Stimulated activated CD8-positive, alpha-beta memory T cell treated with anti-CD3 and anti-CD28 coated beads, Interleukin-2, amount 100 ng/mL, for 1 hour (primary cell): ENCODE data around the gene GPRC5B.

Source experiments
- DNase-seq, 2 donors: peaks; one replicate each; pipeline ENCODE4 v3.0.0-alpha.2; 2020; ENCODE audit warnings: low read depth in 2 of 2

The GPRC5B gene

DNA sequence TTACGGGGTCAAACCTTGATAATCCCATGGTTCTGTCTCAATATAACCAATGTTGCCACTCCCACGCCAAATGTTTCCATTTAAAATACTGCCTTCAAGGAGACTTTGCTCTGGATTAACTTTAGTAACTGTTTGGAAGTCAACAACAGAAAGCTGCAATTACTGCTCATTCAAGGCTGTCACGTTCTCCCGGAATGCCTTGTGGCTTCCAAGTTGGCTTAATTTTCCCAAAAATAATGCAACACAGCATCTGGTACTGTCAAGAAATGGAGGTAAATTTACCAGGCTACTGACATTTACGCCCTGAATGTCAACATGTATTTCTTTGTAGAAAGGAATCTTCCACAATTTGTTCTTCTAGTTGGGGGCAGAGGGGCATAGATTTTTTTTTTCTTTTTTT lies 38.2 kb downstream of the GPRC5B start:
- no peak for DNase-seq

DNA sequence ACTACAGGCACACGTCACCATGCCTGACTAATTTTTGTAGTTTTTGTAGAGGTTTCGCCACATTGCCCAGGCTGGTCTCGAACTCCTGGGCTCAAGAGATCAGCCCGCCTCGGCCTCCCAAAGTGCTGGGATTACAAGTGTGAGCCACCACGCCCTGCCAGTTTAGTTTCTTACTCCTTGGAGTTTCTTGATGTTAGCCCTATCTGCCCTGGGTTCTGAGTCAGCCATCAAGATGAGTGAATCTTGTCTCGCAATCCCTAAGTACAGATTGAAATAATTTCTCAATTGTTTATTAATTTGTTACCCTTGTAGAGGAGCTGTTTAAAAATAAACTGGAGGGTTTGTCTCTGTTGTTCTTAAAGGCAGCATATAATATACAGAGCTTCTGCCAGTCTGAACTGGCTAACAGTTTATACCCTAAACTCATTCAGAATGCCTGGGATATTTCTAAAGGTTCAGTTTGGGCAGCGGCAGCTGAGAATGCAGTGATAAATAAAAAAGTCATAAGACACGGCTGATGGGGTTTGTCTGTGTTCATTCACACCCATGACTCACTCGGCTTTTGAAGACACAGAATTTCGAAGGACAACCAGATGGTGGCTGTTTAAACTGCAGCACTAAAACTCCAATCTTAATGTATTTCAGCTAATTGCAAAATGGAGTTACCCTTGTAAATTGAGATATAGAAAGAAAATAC lies 39.6 kb downstream of the GPRC5B start:
- DNase-seq, result no peak

DNA sequence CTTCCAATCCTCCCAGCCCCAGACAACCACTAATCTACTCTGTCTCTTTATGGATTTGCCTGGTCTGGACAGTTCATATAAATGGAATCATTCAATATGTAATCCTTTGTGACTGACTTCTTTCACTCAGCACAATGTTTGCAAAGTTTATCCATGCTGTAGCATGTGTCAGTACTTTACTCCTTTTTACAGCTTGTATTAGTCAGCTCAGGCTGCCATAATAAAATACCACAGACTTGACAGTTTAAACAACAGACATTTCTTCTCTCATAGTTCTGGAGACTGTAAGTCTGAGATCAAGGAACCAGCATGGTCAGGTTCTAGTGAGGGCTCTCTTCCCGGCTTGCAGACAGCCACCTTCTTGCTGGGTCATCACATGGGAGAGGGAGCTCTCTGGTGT lies 41.3 kb downstream of the GPRC5B start:
- DNase-seq, result no peak

DNA sequence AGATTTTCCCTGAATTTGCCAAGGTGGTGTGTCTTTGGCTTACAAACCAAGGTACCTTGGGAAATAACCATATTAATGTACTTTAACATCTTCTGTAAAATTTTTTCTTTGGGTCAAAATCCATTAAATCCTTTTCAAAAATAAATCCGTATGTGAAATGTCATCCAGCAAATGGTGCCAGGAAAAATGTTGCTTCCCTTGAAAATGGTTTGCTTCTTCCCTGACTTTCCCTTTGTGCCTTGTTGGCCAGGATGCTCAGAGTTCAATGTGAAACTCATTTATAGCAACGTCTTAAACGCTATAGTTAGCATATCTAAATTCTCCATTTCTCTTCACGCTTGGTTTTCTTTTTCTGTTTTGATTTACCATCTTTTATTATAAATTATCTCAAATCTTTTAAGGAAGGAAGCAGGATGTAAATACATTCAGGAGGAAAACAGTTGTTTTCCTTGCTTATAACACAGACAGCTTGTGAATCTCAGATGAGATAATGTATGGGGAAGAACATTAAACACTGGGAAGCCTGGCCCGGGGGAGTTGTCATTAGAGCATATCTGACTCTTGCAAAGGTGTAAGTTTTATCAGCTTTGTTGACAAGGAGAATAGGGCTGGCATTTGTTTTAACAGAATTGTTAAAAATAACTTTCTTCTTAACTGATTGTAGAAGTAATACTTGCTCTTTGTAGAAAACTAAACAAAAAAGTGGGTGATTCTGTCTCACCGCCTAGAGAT lies 42.1 kb downstream of the GPRC5B start:
- no peak for DNase-seq

DNA sequence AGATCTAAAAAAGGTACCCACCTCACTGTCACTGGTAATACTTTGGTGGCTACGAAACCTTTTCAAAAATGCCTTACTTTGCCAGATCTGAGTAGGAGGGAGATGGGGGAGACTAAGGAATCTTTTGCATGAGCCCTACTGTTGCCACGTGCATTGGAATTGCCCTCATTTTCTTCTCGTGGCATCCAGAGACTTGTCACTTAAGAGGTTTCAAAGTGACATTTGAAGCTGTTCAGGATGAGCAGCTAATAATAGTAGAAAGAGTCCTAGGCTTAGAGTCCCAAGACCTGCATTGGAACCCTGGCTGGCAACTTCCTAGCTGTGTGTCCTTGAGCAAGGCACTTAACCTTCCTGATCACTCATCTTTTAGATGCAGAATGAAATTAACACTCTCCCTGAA lies 43.5 kb downstream of the GPRC5B start:
- DNase-seq, result no peak

DNA sequence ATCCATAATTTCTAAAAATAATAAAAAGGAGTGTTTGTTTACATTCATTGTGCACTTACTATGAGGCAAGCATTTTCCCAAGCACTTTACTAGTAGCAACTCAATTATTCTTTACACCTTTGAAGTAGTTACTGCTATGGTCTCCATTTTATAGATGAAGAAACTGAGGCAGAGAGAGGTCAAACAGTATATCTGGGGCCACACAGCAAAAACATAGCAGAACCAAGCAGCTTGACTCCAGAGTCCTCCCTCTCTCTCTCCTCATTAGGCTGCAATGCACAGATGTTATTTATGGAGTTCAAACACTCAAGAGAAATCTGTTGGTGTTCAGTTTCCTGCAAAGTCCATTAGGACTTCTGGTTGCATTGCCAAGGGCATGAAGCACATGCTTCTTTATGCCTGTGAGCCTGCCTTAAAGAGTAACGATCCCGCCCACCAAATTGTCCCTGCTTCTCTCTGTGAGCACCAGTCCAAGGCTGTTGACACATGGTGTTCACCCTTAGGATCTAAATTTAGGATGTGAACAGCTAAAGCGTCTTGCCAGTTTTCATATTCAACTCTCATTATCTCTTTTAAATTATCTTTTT lies 44.0 kb downstream of the GPRC5B start:
- no peak for DNase-seq

DNA sequence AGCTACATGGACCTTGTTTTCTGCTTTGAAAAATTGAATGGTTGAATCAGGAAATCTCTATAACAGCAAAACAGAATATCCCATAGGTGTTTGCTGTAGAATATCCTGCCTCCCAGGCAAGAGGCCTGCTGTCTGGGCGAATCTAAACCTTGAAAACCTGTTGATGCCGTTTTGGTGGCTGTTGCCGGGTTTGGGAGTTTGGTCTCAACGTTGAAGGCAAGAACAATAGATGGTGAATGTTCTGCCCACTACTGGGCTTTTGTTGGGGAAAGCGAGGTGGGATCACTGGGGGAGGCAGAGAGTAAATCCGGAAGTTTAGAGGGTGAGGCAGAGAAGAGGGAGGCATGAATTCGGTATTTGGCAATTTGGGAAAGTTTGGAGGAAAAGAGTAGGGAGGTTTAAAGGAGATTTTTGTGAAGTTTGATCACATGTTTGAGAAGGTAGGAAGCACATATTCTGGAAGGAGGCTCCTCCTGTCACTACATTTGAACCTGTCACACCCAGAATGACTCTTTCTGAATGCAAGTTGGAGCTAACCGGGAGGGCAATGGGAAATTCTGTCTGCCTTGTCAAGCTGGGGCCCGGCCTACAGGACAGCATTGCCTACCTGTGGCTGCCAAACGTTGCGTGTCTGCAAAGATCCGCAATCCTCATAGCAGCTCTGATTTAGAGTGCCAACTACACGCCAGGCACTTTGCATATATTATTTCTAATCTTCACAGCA lies 46.5 kb downstream of the GPRC5B start:
- DNase-seq, result no peak

DNA sequence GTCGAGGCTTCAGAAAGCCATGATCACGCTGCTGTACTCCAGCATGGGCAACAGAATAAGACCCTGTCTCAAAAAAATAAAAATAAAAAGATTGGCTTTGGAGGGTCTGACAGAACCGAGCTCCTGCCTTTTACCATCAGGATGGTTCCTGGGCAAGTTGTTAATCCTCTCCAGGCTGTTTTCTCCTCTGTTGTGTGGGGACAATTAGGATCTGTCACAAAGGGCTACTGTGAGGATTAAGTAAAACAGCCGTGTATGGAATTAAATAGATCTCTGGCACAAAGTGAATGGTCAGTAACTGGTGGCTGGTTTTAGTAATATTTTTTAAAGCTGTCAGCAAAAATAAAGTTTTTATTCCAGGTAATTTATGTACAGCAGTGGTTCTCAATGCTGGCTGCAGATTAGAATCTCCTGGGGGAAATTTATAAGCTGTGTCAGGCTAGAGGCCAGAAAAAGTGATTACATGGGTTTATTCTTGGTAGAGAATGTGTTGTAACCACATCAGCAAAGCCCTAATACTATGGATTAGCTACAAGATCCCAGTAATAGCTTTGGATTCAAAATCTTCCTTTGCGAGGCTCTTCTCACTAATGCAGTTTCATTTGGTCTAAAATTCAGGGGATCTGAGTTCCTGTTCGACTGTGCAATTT lies 47.2 kb downstream of the GPRC5B start:
- no peak for DNase-seq

DNA sequence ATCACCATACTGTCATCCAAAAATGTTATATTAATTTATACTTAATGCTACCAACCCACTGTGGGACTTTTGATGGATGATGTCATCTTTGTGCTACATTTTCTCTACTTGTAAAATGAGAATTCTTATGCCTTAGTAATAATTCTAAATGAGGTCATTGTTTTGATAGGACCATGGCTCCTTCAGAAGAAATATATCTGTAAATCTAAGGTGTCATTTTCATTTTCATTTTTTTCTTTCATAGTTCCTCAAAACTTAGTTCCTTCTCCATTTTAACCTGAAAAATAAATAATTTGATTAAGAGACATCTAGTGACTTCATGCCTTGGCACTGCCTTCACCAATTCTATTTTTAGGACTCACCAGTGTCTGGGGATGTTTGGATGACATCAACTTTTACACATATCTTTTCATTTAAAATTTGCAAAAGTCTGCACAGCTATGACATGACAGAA lies 48.7 kb downstream of the GPRC5B start:
- DNase-seq, result no peak

DNA sequence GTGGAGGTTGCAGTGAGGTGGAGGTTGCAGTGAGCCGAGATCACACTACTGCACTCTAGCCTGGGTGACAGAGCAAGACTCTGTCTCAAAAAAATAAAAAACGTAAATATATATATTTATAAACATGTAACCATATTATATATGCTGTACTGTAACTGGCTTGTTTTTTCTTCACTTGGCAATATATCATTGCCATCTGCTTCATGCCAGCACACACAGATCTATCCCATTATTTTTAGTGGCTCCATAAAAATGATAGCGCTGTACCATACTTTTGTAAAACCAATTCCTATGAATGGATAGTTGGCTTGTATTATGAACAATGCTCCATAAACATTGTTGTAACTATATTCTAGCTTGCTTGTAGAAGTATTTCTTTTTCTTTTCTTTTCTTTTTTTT lies 49.5 kb downstream of the GPRC5B start:
- DNase-seq, result no peak

DNA sequence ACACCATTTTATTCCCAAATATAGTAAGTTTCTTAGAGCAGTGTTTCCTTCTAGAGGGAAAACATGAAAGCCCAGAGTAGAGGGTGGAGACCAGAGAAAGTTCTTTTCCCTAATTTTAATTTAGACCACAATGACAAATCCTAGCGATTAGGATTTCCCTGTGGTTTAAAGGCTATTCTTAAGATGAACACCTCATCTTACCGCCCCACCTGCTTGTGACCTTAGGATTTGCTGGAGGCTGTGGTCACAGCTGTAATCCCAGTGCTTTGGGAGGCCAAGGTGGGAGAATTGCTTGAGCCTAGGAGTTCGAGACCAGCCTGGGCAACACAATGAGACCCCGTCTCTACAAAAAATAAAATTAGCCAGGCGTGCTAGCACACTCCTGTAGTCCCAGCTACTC lies 51.1 kb downstream of the GPRC5B start:
- no peak for DNase-seq

DNA sequence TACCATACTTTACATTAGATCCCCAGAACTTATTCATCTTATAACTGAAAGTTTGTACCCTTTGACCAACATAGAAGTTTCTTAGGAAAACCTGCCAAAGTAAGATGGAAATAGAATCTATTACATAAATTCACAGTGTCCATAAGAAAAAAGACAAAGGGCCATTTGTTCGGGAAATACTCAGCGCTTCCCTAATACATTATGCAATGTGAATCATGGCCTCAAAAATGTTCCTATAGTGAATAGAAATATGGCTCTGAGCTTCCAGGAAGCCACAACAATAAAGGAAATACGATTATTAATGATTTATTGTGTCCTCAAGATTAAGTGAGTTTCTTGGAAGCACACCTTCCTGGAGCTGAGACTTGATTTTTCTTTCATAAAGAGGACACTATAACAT lies 51.5 kb downstream of the GPRC5B start:
- no peak for DNase-seq

DNA sequence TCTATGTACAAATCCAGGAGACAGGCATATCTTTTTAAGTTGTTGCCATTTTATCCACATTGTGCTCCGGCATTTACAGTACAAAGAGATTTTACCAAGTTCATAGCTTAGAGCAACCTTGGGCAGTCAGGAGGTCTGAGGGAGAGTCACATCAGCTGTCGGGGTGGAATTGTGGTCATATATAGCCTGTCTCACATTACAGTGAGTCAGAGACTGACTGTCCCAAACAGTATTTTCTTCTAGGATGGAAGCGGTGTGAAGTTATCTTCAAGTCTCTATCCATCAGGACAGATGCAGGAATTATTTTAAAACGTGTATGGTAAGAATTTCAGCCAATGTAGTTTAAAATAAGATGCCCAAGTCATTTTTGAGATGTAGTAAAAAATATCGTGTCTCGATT lies 53.0 kb downstream of the GPRC5B start:
- no peak for DNase-seq

DNA sequence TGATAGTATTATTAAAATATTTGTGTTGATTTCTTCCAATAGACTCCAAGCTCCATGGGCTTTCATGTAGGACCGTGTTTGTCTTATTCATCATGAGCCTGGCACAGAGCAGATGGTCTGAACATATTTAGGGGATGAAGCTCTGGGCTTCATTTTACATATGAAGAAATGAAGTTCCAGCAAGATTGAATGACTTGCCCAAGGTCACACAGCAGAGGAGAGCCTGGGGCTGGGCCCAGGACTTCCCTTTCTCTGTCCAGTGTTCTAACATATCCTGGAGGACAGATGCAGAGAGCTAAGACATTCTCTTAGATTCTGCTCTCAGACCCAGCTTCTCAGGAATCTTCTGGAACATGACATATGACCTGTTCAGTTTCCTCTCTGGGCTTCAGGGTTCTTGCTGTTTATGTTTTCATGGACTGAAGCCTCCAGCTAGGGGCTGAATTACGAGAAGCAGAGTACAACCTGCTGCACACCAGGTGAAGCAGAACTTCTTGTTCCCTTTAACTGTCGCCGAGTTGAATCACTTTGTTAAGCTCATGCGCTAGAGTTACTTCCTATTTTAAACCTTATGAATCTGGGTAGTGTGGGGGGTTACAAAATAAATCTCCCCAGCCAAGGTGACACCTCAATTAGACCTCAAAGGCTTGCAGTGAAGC lies 53.6 kb downstream of the GPRC5B start:
- no peak for DNase-seq

DNA sequence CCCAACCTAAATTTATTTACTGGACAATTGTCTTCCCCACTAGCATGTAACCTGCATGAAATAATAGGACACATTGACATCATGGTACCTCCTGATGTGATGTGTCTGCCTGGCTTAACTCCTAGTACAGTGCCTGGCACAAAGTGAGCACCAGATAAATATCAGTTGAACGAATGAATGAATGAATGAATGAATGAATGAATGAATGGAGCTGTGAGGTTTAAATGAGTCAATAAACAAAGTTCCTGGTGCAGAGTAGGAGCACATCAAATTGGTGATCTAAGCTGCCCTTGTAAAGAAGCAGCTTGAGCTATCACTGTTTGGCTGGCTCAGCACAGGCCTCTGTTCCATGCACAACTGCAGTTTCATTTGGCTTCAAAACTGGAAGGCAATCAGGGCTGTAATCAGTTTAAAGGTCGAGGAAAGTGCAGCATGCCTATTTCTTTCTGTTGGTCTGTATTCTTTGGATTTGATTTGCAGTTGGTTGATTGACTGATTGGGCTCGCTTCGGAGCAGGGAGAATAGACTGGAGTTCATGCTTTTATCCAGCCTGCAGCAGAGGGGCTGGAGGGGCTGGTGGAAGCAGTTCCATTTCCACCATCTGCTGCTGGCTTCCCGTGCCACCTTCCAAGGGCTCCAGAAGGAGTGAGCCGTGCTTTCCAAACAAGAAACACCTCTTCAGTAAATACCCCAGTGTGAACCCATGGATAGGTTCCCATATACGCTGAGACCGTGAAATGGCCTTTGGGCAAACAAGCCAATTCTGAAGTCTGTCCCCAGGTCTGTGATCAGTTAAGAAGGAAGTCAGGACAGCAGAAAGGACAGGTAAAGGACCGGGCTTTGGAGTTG lies 54.6 kb downstream of the GPRC5B start:
- DNase-seq, result no peak

DNA sequence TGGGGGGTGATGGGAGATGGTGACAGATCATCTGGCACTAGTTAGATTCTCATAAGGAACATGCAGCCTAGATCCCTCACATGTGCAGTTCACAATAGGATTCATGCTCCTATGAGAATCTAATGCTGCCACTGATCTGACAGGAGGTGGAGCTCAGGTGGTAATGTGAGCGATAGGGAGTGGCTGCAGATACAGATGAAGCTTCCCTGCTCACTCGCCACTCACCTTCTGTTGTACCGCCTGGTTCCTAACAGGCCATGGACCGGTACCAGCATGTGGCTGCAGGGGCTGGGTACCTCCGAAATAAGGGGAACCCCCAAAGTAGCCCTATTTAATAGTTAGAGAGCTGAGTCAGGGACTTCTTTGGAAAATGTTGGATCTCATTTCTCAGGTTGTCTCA lies 60.4 kb downstream of the GPRC5B start:
- no peak for DNase-seq

DNA sequence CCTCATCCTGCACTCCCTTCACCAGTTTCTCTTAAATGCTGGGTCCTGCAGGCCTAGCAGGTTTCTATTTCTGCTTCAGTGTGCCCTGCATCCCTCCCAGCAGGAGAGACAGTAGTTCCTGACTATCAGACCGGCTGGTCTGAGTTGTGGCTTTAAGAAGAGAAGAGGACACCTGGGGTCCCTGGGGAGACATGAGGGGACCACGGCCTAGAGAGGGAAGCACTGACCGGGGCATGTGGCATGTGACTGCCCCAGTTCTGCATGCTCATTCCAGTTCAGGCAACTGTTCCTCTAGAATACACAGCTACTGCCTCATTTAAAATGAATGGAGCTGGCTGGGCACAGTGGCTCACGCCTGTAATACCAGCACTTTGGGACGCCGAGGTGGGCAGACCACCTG lies 61.3 kb downstream of the GPRC5B start:
- no peak for DNase-seq

DNA sequence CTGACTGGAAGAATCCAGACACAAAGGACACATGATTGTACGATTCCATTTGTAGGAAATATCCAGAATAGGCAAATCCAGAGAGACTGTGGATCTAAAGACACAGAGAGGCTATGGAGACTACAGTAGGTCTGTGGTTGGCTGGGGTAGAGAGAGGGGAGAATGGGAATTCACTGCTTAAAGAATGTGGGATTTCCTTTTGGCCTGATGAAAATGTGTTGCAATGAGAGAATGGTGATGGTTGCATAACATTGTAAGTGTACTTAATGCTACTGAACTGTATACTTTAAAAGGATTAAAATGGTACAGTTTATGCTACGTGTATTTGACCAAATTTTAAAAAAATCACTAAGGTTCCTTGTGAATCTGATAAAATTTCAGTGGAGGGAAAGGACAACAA lies 62.1 kb downstream of the GPRC5B start:
- no peak for DNase-seq

DNA sequence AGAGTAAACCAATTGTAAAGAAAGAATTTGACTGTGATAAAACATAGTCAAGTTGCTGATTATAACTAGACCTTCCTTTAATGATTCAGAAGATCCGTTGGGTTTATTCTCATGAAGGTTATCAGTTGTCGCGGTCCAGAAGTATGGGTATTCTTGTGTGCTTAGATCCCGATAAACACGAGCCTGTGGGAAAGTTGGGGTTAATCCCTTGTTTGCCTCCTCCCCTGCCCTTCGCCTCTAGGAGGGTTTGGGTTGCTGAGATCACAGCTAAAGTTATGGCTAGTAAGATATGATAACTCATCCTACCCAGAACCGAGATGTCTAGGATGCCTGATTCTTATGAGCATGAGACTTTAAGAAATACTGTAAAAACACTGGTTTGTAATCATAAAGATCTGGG lies 66.8 kb downstream of the GPRC5B start:
- DNase-seq, result no peak

DNA sequence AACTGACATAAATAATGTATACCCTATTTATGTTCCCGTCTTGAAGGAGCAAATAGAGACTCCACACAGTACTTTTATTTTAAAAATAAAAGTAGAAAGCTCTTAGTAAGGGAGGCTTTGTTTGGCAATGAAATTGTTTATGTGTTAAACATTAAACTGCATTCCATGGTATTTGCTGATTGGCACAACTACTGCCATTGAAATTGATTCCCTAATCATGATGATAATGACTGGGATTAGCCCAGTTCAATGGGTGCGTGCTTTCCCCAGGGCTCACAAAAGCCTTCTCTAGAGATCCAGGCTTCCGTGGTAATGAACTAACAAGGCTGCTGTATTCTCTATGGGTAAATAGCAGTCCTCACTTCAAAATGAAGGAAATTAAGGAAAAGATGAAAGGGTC lies 67.5 kb downstream of the GPRC5B start:
- DNase-seq, result no peak

DNA sequence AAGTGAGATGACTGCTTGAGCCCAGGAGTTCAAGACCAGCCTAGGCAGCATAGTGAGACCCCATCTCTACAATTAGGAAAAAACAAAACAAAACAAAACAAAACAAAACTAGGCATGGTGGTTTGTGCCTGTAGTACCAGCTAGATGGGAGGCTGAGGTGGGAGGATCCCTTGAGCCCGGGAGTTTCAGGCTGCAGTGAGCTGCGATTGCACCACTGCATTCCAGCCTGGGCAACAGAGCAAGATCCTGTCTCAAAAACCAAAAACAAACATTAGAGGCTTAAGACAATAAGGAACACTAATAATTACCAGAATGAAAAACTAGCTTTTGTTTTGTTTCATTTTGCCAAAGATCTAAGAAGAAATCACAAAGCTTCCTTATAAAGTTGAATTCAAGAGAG lies 69.2 kb downstream of the GPRC5B start:
- no peak for DNase-seq
